Activated T-helper 17 cell treated with anti-CD3 and anti-CD28 coated beads, Interleukin-2, amount 50 U/mL, for 72 hours (primary cell): ENCODE results near the gene SLC25A1. TPM values are rescaled to one million over a fixed set of nuclear protein-coding genes. Genes with fewer than 3 reads are reported as not detected.
"Not testable (repeated sequence)": the region's sequence is repeated elsewhere in the genome, so short reads cannot be mapped to it uniquely, and the experiment has no call there.

Experiments
- ATAC-seq: fragments of 150-1000 bp; cut with Tn5 transposase; replicated peaks from 2 replicates; pipeline ENCODE4 v1.10.0; 2021; ENCODE audit warnings: mild to moderate bottlenecking, moderate library complexity
- H3K27ac Mint-ChIP-seq: one replicate; pipeline ENCODE4 v1.8.0; 2022; ENCODE audit warnings: mixed read lengths
- H3K27me3 Mint-ChIP-seq: one replicate; pipeline ENCODE4 v1.8.0; 2022; ENCODE audit warnings: mixed read lengths
- H3K36me3 Mint-ChIP-seq: one replicate; pipeline ENCODE4 v1.8.0; 2022; ENCODE audit warnings: low read depth, mild to moderate bottlenecking, mixed read lengths
- H3K4me1 Mint-ChIP-seq: one replicate; pipeline ENCODE4 v1.8.0; 2022; ENCODE audit warnings: mixed read lengths
- H3K4me3 Mint-ChIP-seq: one replicate; pipeline ENCODE4 v1.8.0; 2022; ENCODE audit warnings: mild to moderate bottlenecking, mixed read lengths
- H3K9me3 Mint-ChIP-seq: one replicate; pipeline ENCODE4 v1.8.0; 2022; ENCODE audit warnings: mixed read lengths
- total RNA-seq, 2 donors: library from RNA; stranded (reverse); gene quantifications; one replicate each; pipeline ENCODE4 v1.2.3, GENCODE V29; 2022

The SLC25A1 gene
- total RNA-seq, 2 donors from 2014 or later = 33.4 to 47.9 TPM

DNA sequence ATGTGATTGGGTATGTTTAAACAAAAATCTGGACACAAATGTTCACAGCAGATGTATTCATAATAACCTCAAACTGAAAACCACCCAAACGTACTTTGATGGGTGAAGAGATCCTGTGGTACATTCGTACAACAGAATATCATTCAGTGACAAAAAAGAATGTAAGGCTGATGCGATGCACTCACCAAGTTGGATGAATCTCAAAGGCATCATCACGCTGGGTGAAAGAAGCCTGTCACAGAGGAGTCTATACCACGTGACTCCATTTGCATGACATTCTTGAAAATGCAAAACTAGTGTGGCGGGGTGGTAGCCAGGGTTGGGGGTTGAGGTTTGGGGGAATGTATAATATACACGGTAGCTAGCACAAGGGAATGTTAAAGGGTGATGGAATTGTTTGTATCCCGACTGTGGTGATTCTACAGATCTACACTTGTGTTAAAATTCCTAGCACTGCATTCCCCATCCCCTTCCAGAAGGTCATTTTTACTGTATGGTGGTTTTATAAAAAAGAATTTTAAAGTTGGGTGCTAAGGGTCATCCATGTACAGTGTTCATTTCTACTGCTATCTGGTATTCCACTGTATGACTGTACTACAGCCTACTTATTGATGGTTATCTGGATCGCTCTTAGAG, 35.0 kb upstream of the SLC25A1 start:
- Mint-ChIP-seq H3K4me3 (no peak overlapping the region), H3K9me3 (no peaks in the 10 kb centered on the region), H3K27me3 (peaks cover 17% of the 10 kb centered on the region), H3K27ac (no peak overlapping the region), H3K36me3 (no peaks in the 10 kb centered on the region), H3K4me1 (no peaks in the 10 kb centered on the region)
- no peak for ATAC-seq

DNA sequence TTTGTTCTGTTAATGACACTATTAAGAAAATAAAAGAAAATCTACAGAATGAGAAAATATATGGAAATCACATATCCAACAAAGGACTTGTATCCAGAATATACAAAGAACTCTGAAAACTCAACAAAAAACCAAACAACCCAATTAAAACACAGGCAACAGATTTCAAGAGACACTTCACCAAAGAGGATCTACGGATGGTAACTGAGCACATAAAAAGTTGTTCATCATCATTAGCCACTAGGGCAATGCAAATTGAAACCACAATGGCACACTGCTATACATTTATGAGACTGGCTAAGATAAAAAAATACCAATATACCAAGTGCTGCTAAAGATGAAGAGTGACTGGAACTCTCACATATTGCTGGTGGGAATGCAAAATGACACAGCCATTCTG, 34.5 kb upstream of the SLC25A1 start:
- Mint-ChIP-seq H3K4me3 (no peak overlapping the region), H3K27me3 (peaks cover 21% of the 10 kb centered on the region), H3K4me1 (no peaks in the 10 kb centered on the region), H3K9me3 (no peaks in the 10 kb centered on the region), H3K27ac (no peak overlapping the region), H3K36me3 (no peaks in the 10 kb centered on the region)
- ATAC-seq = no peak

GRCh38 chr22:19212302-19212870, 33.9 kb upstream of the SLC25A1 start:
- Mint-ChIP-seq H3K27ac (no peak overlapping the region), H3K4me1 (no peaks in the 10 kb centered on the region), H3K9me3 (no peaks in the 10 kb centered on the region), H3K36me3 (no peaks in the 10 kb centered on the region), H3K27me3 (peaks cover 22% of the 10 kb centered on the region), H3K4me3 (no peak overlapping the region)
- ATAC-seq = no peak

DNA sequence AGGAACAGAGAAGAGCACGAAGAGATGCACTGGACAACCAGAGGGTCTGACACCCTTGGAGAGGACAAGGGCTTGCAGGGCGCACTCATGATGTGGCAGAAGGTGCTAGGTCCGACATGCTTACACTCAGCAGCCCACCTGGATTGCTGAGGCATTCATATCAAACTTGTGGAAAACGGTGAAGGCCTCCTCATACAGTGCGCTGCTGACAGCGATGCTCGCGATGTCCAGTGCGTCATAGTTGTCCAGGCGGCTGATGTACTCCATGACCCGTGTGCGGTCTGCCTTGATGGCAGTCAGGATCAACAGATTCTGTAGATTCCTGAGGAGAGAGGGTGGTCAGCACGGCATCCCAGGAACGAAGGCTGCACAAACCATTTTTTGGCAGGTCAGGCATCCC, 31.7 kb upstream of the SLC25A1 start:
- no peak for ATAC-seq
- no peaks in the 10 kb centered on the region for H3K36me3 Mint-ChIP-seq
- H3K4me3 Mint-ChIP-seq = no peak overlapping the region
- H3K27ac Mint-ChIP-seq = no peak overlapping the region
- H3K4me1 Mint-ChIP-seq = no peaks in the 10 kb centered on the region
- no peaks in the 10 kb centered on the region for H3K9me3 Mint-ChIP-seq
- H3K27me3 Mint-ChIP-seq = peaks cover 22% of the 10 kb centered on the region

DNA sequence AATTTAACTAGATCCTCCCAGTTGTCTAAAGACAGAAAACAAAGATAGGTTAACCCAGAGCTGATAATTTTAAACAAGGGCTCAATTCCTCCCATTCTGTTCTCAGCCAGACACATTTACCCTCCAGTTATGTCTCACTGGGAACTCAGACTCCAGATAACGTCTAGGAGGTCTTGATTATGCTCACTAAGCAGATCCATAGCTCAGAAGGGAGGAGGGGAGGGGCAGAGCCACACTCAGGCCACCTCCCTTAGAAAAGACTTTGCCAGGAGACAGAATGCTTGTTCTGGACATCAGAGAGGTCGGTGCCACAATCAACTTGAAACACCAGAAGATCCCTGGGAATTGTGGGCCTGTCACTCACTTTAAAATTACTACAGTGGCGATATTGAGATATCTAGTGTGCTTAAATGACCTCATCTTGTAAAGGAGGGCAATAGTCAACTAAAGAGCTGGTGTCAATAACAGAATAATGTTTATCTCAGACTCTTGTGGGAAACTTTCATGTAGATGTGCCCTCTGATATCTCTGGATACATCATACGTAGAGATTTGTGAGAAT, 29.8 kb upstream of the SLC25A1 start:
- ATAC-seq = no peak

DNA sequence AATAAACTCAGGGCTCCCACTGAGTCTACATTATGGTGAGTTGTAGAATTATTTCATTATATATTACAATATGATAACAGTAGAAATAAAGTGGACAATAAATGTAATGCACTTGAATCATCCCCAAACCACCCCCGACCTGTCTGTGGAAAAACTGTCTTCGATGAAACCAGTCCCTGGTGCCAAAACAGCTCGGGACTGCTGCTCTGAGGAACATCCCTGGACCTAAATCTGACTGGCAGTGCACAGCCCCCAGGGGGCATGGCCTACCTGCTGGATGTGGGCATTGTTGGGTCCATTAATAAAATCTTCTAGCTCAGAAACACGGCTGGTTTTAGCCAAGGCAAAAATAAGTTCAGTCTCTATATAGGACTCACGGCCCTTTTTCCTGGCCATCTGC, 29.3 kb upstream of the SLC25A1 start:
- ATAC-seq = no peak
- no peaks in the 10 kb centered on the region for H3K9me3 Mint-ChIP-seq
- peaks cover 22% of the 10 kb centered on the region for H3K27me3 Mint-ChIP-seq
- H3K27ac Mint-ChIP-seq = no peak overlapping the region
- no peaks in the 10 kb centered on the region for H3K36me3 Mint-ChIP-seq
- H3K4me1 Mint-ChIP-seq = no peaks in the 10 kb centered on the region
- H3K4me3 Mint-ChIP-seq = no peak overlapping the region

More for the DNA sequence above, 29.8 kb upstream of the SLC25A1 start:
- Mint-ChIP-seq H3K36me3 (no peaks in the 10 kb centered on the region), H3K9me3 (no peaks in the 10 kb centered on the region), H3K4me3 (no peak overlapping the region), H3K4me1 (no peaks in the 10 kb centered on the region), H3K27ac (no peak overlapping the region), H3K27me3 (peaks cover 22% of the 10 kb centered on the region)

DNA sequence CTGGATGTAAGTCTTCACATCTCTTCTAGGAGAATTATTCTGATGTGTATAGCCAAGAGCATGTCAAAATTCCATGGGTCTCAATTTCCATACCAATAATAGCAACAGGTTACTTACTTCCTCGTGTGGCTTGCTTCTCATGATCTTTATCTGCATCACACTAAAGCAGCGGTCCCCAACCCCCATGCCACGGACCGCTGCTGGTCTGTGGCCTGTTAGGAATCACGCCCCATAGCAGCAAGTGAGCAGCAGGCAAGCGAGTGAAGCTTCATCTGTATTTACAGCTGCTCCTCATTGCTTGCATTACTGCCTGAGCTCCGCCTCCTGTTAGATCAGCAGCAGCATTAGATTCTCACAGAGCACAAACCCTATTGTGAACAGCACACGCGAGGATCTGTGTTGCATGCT, 28.9 kb upstream of the SLC25A1 start:
- no peaks in the 10 kb centered on the region for H3K36me3 Mint-ChIP-seq
- H3K27ac Mint-ChIP-seq = no peak overlapping the region
- no peak overlapping the region for H3K4me3 Mint-ChIP-seq
- ATAC-seq = no peak
- no peaks in the 10 kb centered on the region for H3K9me3 Mint-ChIP-seq
- H3K27me3 Mint-ChIP-seq = peaks cover 22% of the 10 kb centered on the region
- no peaks in the 10 kb centered on the region for H3K4me1 Mint-ChIP-seq

GRCh38 chr22:19206287-19206686, 27.8 kb upstream of the SLC25A1 start:
- H3K27me3 Mint-ChIP-seq = peaks cover 22% of the 10 kb centered on the region
- no peaks in the 10 kb centered on the region for H3K36me3 Mint-ChIP-seq
- H3K4me3 Mint-ChIP-seq = no peak overlapping the region
- H3K27ac Mint-ChIP-seq = no peak overlapping the region
- no peak for ATAC-seq
- no peaks in the 10 kb centered on the region for H3K9me3 Mint-ChIP-seq
- H3K4me1 Mint-ChIP-seq = no peaks in the 10 kb centered on the region

DNA sequence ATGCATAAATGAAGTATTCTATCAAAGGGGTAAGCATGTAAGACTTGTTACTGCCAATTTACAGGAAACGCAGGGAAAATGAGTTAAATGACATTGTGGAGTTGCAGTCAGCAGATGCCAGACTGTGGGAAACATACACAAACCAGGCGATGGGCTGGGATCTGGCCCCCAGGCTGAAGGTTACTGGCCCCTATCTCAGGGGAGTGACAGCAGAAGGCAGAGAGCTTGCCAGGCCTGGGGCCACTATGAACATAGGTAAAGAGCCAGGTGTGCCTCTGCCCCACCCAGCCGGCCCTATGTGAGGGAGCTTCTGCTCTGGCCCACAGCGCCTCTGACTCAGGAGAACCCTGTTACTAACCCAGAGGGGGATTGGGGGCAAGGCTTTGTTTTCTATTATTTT, 26.1 kb upstream of the SLC25A1 start:
- Mint-ChIP-seq H3K4me1 (no peaks in the 10 kb centered on the region), H3K9me3 (no peaks in the 10 kb centered on the region), H3K27ac (no peak overlapping the region), H3K4me3 (no peak overlapping the region), H3K36me3 (no peaks in the 10 kb centered on the region), H3K27me3 (peaks cover 12% of the 10 kb centered on the region)
- no peak for ATAC-seq

DNA sequence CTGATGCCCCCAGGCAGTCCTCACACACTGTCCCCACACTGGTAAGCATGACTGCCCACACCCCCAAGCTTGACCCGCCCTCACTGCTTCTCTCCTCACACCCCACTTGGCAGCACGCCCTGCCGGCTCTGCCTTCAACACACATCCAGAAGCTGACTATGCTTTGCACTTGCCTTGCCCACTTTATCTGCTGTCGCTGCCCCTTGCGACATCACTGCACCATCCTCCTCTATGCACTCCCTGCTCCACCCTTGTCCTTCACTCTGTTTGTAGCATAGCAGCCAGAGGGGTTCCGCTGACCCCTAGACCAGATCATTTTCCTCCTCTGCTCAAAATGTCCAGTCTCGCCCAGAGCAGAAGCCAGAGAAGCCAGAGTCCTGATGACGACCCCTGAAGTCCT, 25.3 kb upstream of the SLC25A1 start:
- Mint-ChIP-seq H3K27me3 (peaks cover 4% of the 10 kb centered on the region), H3K9me3 (no peaks in the 10 kb centered on the region), H3K27ac (no peak overlapping the region), H3K4me3 (no peak overlapping the region), H3K36me3 (no peaks in the 10 kb centered on the region), H3K4me1 (no peaks in the 10 kb centered on the region)
- ATAC-seq = no peak

DNA sequence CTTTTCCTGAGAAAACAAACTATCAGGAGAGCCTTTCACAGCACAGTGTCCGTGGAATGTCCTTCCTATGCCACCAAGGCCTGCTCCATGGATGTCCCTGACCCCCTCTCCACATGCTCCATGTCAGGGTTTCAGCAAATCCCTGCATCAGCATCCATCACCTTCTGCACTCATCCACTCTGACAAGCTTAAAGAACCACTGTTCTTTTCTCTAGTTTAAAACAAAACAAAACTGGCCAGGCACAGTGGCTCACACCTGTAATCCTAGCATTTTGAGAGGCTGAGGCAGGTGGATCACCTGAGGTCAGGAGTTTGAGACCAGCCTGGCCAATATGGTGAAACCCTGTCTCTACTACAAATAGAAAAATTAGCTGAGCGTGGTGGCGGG, 24.3 kb upstream of the SLC25A1 start:
- not testable (repeated sequence) for H3K9me3 Mint-ChIP-seq, ATAC-seq, H3K4me3 Mint-ChIP-seq, H3K4me1 Mint-ChIP-seq, H3K27me3 Mint-ChIP-seq, H3K36me3 Mint-ChIP-seq, H3K27ac Mint-ChIP-seq

DNA sequence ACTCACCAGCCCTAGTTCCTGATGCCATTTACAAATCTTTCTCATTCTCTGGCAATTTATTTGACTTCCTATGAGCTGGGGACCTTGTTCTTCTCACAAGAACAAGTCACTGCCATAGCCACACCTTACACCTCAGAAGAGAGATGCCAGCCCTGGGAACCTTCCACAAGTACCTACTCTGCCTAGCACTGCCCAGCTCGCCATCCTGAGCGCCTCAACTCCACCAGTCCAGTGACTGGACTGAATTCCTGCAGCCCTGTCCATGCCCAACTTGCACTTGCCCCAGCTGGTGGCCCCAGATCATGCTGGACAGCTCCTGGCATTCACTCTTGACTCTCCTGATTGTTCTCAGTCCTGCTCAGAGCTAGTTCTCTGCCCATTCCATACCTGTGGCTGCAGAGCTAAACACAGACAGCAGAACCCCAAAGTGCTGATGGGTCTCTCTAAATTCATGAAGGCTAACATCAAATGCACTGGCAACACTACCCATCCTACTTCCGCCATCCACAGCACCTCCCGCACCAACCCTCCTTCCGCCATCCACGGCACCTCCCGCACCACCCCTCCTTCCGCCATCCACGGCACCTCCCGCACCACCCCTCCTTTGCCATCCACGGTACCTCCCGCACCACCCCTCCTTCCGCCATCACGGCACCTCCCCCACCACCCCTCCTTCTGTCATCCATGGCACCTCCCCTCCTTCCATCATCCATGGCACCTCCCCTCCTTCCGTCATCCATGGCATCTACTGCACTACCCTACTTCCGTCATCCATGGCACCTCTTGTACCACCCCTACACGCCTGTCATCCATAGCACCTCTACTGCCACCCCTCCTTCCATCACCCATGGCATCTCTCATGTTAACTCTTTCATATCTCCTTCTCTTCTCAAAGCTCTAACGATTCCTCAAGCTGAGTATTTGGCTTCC, 23.6 kb upstream of the SLC25A1 start:
- Mint-ChIP-seq H3K36me3 (no peaks in the 10 kb centered on the region), H3K27ac (no peak overlapping the region), H3K4me3 (no peak overlapping the region), H3K27me3 (peaks cover 4% of the 10 kb centered on the region), H3K4me1 (no peaks in the 10 kb centered on the region), H3K9me3 (no peaks in the 10 kb centered on the region)
- no peak for ATAC-seq

DNA sequence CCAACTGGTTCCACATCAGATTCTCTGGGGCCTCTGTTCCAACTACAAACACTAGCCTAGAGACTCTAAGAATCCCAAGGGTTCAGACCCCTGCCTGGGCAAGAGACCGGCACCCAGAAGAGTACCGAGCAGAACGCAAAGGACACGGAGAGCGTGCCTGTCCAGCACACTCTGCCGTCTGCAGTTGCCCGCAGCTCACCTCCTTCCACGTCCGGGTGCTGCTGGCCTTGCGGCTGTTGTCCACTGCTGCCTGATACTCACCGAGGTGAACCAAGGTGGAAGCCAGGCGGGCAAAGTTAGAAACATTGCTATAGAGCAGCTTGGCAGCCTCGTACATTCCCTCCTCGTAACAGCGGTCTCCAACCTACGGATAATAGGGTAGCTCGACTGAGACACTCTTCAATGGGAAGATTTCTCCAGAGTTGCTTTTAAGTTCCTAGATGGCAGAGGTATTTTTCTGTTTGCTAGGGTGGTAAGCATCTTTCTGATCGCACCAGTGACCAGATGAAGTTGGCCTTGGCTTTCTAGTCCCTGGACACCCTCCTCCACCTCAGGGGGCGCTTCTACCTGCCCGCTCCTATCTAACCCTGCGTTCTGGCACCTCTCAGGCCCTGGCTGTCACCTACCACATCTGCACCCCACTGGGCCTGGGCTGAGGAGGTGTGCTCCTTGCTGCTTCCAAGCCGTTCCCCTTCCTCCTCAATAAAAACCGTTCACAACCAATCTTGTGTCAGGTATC, 22.8 kb upstream of the SLC25A1 start:
- Mint-ChIP-seq H3K27ac (no peak overlapping the region), H3K9me3 (no peaks in the 10 kb centered on the region), H3K4me1 (no peaks in the 10 kb centered on the region), H3K36me3 (no peaks in the 10 kb centered on the region), H3K27me3 (peaks cover 4% of the 10 kb centered on the region), H3K4me3 (no peak overlapping the region)
- ATAC-seq = no peak

GRCh38 chr22:19199479-19199878, 20.9 kb upstream of the SLC25A1 start:
- Mint-ChIP-seq H3K27me3 (peaks cover 4% of the 10 kb centered on the region), H3K36me3 (no peaks in the 10 kb centered on the region), H3K4me1 (no peaks in the 10 kb centered on the region), H3K4me3 (no peak overlapping the region), H3K27ac (no peak overlapping the region), H3K9me3 (no peaks in the 10 kb centered on the region)
- no peak for ATAC-seq
